Stimulated activated CD8-positive, alpha-beta memory T cell treated with anti-CD3 and anti-CD28 coated beads, Interleukin-2, amount 100 ng/mL, for 48 hours (primary cell): ENCODE data around the gene HDGFL3.
"Not testable (repeated sequence)": the region's sequence is repeated elsewhere in the genome, so short reads cannot be mapped to it uniquely, and the experiment has no call there.

Experiments
- DNase-seq, 2 donors: peaks; one replicate each; pipeline ENCODE4 v3.0.0-alpha.2; 2020; ENCODE audit warnings: low read depth in 2 of 2

The HDGFL3 gene

DNA sequence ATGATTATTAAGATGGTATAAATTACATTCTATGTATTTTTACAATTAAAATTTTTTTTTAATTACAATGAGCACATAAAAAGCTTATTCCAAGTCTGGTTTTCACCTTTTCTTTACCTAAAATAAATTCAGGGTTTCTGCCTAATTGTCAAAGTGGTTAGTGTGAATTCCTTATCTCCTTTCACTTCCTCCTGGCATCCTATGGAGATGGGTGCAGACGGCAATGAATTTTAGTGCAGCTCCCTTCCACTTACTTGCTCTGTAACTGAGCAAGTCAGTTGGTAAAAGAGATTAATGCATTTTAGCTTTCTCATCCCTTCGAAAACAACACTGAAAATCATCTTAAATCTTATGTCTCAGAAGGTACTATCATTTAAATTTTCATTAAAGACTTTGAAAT lies 13.1 kb downstream of the HDGFL3 start:
- no peak for DNase-seq

DNA sequence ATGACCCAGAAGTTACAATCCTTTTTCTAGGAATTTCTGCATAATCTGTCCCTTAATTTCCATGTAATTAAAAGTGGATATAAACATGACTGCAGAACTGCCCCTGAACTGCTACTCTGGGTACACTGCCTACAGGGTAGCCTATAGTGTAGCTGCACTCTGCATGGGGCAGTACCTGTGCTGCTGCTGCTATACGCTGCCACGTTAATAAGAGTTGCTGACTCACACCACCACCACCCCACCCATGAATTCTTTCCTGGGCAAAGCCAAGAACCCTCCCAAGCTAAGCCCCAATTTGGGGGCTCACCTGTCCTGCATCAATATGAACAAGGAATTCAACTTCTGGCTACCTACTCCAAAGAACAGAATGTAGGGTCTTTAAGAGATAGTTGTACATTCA lies 13.9 kb downstream of the HDGFL3 start:
- DNase-seq: no peak

DNA sequence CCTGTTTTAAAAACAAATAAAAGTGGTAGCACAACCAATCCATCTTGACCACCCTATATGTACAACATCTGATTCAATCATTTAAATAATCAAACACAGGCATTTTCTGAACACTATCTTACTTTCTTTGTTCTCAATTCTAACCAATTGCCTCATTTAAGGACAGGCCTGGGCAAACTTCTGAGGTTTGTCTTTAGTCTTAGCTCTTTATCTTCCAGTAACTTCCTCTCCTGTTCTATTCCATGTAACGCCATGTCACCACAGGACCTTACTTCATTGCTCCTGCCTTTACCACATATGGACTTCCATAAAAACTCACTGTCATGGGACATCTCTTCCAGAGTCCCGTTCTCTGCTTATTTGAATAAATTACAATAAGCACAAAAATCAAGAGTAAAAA lies 14.9 kb downstream of the HDGFL3 start:
- no peak for DNase-seq

DNA sequence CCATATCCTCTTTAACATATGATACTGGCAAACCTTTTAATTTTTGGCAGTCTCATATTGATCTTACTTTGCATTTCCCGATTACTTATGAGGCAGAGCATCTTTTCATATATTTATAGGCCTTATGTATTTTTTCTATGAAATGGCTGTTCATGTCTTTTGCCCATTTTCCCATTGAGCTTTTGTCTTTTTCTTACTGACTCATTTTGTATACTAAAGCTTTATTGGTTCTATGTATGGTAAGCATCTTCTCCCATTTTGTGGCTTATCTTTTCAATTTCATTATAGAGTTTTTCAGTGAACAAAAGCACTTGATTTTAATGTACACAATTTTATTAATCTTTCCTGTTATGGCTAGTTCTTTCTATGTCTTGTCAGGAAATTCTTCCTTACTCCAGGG lies 17.2 kb downstream of the HDGFL3 start:
- no peak for DNase-seq

DNA sequence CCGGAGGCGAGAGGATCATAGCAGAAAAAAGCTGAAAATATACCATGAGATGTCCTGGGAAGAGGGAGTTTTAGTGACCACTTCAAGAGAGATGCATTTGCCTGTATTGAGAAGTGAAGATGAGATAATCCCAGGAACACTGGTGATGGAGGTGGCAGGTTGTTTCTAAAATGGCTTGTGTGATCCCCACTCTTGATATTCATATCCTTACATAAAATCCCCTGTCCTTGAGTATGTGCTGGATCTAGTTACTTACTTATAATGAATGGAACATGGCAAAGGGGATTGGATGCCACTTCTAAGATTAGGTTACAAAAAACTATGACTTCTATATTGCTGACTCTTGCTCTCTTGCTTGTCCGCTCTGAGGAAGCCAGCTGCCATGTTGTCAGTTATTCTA lies 22.1 kb downstream of the HDGFL3 start:
- no peak for DNase-seq

DNA sequence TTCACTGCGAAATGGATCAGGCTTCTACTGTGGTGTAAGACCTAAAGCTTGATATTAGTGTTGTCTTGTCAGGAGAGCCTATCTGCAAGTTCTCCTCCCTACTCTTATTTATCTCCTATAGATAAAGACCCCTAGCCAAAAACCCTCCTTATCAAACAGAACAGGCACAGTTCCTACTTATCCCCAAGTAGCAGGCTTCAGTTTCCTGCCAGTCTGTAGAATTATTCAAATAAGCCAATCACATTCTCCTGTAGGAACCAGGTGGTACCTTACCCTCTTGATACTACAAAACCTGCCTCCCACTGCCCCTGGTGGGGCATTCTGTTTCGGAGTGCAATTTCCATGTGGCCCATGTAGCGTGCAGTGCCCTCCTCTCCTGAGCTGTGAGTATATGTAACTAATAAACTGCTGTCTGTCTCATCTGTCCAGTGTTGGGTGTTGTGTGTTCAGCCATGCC lies 28.7 kb downstream of the HDGFL3 start:
- DNase-seq: no peak

DNA sequence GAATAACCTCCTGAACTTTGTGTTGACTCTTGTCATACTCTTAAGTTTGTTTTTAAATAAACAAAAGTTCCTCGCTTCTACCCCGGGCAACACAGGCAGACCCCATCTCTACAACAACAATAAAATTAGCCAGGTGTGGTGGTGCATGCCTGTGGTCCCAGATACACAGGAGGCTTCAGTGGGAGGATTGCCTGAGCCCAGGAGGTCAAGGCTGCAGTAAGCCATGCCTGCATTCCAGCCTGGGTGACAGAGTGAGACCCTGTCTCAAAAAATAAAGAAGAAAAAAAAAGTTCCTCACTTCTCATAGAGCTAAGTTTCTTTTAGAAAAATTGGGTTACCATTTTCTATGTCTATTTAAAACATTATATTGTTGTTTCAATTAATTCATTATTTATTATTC lies 29.2 kb downstream of the HDGFL3 start:
- DNase-seq: no peak

DNA sequence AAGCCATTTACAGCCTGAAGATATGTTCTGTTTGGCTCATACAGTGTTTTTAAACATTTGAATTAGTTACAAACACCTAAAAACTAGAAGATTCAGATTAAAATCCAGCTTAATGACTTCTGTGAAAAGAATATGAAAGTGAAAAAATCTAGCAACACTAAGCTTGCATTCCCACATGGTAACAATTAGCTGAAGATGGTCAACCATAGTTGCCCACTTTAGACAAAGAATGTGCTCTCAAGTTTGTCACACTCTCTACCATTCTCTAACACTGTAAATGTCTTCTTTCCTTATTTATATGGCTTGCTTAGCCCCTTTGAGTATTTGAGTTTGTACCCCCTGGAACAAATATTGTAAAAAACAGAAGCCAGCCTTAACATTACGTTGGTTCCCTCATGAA lies 32.7 kb downstream of the HDGFL3 start:
- no peak for DNase-seq

DNA sequence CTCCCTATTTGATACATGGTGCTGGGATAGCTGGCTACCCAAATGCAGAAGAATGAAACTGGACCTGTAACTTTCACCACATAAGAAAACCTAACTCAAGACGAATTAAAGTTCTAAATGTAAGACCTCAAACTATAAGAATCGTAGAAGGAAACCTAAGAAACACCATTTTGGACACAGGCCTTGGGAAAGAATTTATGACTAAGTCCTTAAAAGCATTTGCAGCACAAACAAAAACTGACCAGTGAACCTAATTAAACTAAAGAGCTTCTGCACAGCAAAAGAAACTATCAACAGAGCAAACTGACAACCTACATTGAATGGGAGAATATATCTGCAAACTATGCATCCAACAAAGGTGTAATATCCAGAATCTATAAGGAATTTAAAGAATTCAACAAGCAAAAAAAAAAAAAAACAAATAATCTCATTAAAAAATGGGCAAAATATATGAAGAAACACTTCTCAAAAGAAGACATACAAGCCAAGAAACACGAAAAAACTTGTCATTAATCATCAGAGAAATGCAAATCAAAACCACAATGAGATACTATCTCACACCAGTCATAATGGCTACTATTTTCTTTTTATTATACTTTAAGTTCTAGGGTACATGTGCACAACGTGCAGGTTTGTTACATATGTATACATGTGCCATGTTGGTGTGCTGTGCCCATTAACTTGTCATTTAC lies 37.0 kb downstream of the HDGFL3 start:
- no peak for DNase-seq

DNA sequence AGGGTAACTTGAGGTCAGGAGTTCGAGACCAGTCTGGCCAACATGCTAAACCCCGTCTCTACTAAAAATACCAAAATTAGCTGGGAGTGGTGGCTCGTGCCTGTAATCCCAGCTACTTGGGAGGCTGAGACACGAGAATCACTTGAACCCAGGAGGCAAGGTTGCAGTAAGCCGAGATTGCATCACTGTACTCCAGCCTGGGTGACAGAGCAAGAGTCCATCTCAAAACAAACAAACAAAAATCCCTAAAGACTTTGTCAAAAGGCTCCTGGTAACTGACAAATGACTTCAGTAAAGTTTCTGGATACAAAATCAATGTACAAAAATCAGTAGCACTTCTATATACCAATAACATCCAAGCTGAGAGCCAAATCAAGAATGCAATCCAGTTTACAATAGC lies 38.0 kb downstream of the HDGFL3 start:
- DNase-seq: not testable (repeated sequence)

DNA sequence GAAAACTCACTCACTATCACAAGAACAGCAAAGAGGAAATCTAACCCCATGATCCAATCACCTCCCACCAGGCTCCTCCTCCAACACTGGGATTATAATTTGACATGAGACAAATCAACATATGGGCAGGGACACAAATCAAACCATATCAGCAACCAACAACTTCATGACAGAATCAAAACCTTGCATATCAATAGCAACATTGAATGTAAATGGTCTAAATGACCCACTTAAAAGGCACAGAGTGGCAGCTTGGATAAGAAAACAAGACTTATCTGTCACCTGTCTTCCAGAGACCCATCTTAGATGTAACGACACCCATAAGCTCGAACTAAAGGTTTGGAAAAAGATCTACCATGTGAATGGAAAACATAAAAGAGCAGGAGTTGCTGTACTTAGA lies 40.8 kb downstream of the HDGFL3 start:
- DNase-seq: no peak

DNA sequence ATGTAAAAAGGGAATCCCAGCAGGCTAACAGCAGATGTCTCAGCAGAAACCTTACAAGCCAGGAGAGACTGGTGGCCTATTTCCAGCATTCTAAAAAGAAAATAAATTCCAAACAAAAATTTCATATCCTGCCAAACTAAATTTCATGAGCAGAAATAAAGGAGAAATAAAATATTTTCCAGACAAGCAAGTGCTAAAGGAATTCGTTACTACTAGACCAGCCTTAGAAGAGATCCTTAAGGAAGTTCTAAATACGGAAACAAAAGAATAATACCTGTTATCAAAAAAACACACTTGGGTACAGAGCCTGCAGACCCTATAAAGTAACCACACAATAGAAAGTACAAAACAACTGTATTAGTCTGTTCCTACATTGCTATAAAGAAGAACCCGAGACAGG lies 41.4 kb downstream of the HDGFL3 start:
- DNase-seq: no peak

DNA sequence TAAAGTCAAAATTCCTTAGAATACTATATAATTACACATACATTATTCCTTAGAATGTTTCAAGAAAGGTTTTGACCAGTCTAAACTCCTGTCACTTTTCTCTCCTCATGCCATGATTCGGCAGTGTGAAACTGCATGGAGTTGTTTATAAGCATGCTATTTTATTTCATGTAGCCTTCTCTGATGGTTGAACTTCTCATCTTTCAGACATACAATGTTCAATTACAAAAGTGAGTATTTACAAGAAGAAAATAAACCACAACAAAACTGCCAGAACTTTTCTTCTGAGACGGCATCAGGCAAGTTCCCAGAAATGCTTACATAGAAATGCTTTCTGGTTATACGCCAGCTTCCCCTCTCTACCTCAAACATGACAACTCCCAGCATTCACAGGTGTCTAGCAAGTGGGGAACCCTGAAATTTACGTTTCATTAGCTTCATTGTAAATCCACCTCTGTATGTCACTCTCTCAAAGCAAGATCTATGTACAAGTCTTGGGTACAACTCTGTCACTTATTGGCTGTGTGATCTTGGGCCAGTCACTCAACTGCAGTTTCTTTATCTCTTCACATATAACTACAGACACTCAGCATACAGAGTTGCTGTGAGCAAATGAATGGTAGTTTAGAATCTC lies 42.7 kb downstream of the HDGFL3 start:
- DNase-seq: no peak

DNA sequence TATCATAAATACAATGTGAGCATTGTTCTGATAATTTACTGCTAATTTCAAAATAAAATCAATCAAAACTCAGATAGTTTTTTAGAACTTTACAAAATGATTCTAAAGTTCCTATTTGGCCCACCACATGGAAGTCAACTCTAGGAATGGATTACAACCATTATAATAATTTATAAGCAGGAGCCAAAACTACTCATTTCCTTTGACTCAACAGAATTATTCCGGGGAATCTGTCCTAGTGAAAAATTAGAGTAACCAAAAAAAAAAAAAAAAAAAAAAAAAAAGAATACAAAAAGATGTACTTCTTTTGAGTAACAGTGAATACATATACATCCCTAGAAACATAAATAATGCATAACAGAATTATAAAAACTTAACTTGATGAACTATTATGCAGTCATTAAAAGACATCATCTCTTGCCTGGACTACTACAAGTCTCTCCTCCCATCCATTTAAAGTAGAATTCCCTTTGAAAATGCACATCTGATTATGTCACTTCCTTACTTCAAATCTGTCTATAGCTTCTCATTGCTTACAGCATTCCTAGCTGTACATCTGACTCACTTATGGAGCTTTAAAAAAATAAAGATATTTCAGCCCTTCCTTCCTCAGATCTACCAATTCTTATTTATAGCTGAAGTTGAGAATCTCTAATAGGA lies 43.4 kb downstream of the HDGFL3 start:
- DNase-seq: no peak

DNA sequence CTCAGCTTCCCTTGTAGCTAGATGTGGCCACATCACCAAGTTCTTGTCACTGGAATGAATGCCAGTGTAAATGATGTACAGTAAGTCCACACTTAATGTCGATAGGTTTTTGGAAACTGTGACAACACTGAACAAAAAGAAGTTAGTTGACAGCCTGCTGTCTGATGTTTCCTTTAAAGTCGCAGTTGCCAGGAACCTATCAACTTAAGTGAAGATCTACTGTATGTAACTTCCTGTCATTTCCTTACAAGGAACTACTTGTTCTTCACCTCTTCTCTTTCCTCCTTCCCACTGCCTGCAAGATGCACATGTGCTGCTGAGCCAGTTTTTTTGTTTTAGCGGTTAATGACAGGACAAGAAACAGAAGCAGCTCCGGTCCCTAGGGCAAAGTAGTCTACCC lies 44.6 kb downstream of the HDGFL3 start:
- DNase-seq: no peak

DNA sequence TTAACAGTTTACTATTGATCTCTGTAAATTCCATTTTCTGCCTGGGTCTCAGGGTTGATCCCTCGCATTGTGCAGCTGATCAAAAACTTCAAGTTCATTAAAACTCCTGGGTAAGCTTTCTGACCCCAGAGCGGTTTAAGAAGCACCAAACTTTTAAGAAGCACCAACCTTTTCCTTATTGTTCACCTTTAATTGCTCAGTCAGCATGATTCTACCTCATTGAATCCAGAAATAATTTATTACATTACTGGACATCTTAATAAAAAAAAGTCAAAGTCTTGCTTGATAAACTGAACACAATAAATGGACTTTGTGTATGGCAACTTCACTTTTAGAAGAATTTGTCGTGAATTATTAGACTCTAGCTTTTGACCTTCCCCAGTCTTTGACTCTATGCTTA lies 46.9 kb downstream of the HDGFL3 start:
- no peak for DNase-seq

DNA sequence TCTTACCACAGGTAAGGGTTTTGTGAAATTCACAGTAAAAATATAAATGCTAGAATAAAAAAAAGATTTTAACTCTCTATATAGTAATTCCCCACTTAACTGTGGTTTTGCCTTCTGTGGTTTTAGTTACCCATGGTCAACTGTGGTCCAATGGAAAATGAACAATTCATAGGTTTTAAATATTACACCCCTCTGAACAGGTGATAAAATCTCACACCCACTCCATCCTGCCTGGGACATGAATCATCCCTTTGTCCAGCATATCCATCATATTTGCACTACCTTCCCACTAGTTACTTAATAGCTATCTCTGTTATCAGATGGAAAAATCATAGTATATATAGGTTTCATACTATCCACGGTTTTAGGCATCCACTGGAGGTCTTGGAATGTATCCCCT lies 49.2 kb downstream of the HDGFL3 start:
- no peak for DNase-seq

DNA sequence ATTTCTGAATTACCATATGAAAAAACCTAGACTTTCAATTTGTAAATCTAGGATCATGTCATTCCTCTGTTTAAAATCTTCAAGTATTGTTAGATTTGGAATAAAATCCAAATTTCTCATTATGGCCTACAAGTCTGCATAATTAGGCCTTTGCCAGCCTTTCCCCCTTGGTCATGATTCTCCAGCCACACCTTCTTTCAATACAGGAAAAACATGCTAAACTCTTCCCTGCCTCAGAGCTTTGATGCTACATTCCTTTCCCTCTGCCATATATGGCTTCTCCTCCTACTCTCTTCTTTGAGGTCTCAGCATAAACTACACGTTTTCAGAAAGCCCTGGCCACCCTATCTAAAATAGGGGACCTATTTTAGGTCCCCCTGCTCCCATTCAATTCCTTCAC lies 51.7 kb downstream of the HDGFL3 start:
- DNase-seq: no peak

DNA sequence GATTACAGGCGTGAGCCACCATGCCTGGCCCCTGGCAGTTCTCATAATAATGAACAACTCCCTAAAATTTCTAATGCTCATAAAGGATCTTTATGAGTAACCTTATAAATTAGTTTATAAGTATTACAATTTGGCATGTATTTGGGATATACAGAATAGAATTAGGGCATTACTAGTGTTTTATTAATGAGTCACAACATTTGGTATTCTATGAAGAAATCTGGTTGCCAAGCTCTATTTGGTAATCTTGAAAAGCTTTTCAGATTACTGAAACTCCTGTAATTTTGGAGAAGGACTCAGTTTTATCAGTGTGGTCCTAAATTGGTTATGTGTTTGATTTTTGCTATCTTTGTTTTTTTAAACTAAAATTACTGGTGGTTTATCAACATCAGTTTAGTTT lies 54.3 kb downstream of the HDGFL3 start:
- DNase-seq: no peak

DNA sequence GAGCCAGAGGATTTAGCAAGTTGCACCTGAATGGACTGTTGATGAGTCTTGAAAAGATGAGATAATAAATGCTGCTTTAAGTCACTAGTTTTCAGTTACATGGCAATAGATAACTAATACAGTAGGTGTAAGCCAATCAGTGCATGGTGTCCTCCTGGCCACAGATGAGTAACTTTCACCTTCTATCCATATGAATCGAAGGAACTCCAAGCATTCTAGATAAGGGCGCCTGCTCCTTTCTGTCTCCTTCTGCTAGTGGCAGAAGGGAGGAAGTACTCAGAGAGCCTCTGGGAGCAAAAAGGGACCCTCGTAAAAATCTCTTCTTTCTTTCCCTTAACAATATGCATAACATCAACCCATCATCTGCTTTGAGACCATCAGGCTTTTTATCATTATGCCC lies 62.9 kb downstream of the HDGFL3 start:
- DNase-seq: no peak

DNA sequence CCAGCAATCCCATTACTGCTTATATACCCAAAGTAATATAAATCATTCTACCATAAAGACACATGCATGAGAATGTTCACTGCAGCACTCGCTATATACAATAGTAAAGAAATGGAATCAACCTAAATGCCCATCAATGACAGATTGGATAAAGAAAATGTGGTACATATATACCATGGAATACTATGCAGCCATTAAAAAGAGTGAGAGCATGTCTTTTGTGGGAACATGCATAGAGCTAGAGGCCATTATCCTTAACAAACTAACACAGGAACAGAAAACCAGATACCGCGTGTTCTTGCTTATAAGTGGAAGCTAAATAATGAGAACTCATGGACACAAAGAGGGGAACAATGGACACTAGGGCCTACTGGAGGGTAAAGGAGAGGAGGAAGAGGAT lies 65.5 kb downstream of the HDGFL3 start:
- not testable (repeated sequence) for DNase-seq

DNA sequence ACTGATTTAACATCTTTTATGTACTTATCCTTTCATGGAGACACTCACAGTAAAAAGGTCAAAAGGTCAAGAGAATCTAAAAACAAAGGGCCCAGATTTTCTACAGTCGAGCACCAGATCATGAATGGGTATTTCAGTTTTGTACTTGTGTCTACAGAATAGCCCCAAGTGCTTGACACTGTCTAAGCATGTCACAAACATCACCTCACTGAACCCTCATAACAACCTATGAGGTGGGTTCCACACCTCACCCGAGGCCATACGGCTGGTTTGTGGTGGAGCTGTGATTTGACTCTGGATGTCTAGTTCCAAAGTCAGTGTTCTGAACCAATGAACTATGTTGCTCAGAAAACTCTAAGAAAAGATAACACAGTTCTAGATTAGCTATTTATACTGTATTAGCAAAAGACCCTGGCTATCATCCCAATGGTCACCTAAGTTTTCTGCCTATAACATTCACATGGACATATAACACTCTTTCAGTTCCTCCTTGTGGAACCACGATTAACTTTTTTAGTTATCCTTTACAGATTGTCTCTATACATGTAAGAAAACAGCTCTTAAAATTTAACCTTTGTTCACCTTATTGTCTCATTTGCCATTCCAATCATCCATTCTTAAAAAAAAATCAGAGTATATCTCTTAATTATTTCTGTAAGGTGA lies 74.6 kb downstream of the HDGFL3 start:
- DNase-seq: no peak

DNA sequence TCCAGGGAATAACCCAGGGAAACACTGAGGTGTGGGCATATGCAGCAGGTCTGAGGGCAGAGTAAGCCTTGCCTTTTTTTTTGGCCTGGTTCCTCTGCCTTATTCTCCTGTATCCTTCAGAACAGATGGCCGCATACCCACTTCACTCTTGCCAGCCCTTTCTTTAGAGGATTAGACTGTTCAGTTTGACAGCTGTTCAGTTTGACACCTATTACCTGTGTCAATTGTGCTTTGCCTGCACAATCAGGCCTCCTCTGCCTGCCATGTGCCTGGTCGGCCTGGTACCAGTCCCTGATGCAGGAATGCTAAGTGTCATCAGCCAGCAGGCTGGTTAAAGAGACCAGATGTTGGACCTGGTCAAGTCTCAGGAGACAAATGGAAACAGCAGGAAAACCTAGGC lies 77.8 kb downstream of the HDGFL3 start:
- no peak for DNase-seq
